CD4-positive, alpha-beta T cell treated with Interleukin-17A for 4 hours (primary cell): ENCODE measurements around the gene USP43.

Experiments used
- DNase-seq: peaks from one replicate; pipeline ENCODE4 v3.0.0-alpha.2; 2020; ENCODE audit warnings: mixed read lengths

Gene USP43

GRCh38 chr17:9666461-9667050 lies 21.2 kb downstream of the USP43 start:
- no peak for DNase-seq

GRCh38 chr17:9668517-9668916 lies 23.2 kb downstream of the USP43 start:
- no peak for DNase-seq

GRCh38 chr17:9669551-9670008 lies 24.3 kb downstream of the USP43 start:
- no peak for DNase-seq

GRCh38 chr17:9670596-9670995 lies 25.3 kb downstream of the USP43 start:
- DNase-seq = no peak

- no peak for DNase-seq
These were observed 26.2 kb downstream of the USP43 start for GRCh38 chr17:9671559-9671958.

GRCh38 chr17:9672266-9672665 lies 26.9 kb downstream of the USP43 start:
- DNase-seq = no peak

GRCh38 chr17:9672691-9673090 lies 27.4 kb downstream of the USP43 start:
- DNase-seq = no peak

- no peak for DNase-seq
These were observed 30.8 kb downstream of the USP43 start for GRCh38 chr17:9676084-9676483.

GRCh38 chr17:9676820-9677310 lies 31.5 kb downstream of the USP43 start:
- DNase-seq = no peak

- no peak for DNase-seq
These were observed 32.1 kb downstream of the USP43 start for GRCh38 chr17:9677411-9677810.

GRCh38 chr17:9677896-9678295 lies 32.6 kb downstream of the USP43 start:
- DNase-seq = no peak

GRCh38 chr17:9684955-9685621 lies 39.8 kb downstream of the USP43 start:
- DNase-seq = no peak

- DNase-seq = no peak
These were observed 48.4 kb downstream of the USP43 start for GRCh38 chr17:9693755-9694154.

GRCh38 chr17:9696279-9697044 lies 51.1 kb downstream of the USP43 start:
- DNase-seq = no peak

- no peak for DNase-seq
These were observed 54.8 kb downstream of the USP43 start for GRCh38 chr17:9700136-9700535.

- no peak for DNase-seq
These were observed 55.6 kb downstream of the USP43 start for GRCh38 chr17:9700754-9701476.

GRCh38 chr17:9702482-9702881 lies 57.2 kb downstream of the USP43 start:
- DNase-seq = no peak

- no peak for DNase-seq
These were observed 57.8 kb downstream of the USP43 start for GRCh38 chr17:9702914-9703780.

- DNase-seq = no peak
These were observed 58.4 kb downstream of the USP43 start for GRCh38 chr17:9703781-9704082.

GRCh38 chr17:9705745-9706144 lies 60.4 kb downstream of the USP43 start:
- no peak for DNase-seq

GRCh38 chr17:9707948-9708347 lies 62.6 kb downstream of the USP43 start:
- DNase-seq = no peak

- no peak for DNase-seq
These were observed 69.5 kb downstream of the USP43 start for GRCh38 chr17:9714801-9715200.
